Measurements from ENCODE around the gene IQSEC3.
A peak's percentile ranks its signal among the peaks of the same experiment; 100 is the strongest.

IQSEC3 gene

DNA sequence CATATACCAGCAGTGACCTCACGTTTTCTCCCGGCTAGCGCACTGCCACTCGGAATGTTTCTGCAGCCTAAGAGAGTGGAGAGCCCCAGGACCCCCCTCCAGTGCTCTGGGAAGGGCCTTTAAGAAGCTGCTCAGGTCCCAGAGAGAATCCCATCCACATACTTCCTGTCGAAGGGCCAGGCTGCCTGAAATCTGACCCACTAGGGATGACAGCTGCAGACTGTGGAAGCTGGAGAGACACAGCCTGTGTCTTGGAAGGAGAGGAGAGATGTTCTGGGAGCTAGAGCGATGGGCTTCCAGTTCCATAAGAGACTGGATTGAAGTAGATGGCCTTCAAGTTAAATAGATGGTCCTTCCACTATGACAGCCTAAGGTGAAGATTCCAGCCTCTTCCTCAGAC, 54.4 kb downstream of the IQSEC3 start (continued):
- TF ChIP-seq ZNF843 (tag by site-specific recombination; IDR thresholded peaks at IDR 0.05) (no peak), GLI4 (tag by site-specific recombination; IDR thresholded peaks at IDR 0.05) (no peak), ZNF175 (tag by site-specific recombination; IDR thresholded peaks at IDR 0.05) (no peak), KLF10 (tag by site-specific recombination; IDR thresholded peaks at IDR 0.05) (no peak), ZNF624 (tag by site-specific recombination; IDR thresholded peaks at IDR 0.05) (no peak)
- TF ChIP-seq, protein P1, sequence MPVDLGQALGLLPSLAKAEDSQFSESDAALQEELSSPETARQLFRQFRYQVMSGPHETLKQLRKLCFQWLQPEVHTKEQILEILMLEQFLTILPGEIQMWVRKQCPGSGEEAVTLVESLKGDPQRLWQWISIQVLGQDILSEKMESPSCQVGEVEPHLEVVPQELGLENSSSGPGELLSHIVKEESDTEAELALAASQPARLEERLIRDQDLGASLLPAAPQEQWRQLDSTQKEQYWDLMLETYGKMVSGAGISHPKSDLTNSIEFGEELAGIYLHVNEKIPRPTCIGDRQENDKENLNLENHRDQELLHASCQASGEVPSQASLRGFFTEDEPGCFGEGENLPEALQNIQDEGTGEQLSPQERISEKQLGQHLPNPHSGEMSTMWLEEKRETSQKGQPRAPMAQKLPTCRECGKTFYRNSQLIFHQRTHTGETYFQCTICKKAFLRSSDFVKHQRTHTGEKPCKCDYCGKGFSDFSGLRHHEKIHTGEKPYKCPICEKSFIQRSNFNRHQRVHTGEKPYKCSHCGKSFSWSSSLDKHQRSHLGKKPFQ (tag by site-specific recombination; IDR thresholded peaks at IDR 0.05) = no peak
- TF ChIP-seq, protein P2, sequence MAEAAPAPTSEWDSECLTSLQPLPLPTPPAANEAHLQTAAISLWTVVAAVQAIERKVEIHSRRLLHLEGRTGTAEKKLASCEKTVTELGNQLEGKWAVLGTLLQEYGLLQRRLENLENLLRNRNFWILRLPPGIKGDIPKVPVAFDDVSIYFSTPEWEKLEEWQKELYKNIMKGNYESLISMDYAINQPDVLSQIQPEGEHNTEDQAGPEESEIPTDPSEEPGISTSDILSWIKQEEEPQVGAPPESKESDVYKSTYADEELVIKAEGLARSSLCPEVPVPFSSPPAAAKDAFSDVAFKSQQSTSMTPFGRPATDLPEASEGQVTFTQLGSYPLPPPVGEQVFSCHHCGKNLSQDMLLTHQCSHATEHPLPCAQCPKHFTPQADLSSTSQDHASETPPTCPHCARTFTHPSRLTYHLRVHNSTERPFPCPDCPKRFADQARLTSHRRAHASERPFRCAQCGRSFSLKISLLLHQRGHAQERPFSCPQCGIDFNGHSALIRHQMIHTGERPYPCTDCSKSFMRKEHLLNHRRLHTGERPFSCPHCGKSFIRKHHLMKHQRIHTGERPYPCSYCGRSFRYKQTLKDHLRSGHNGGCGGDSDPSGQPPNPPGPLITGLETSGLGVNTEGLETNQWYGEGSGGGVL (tag by site-specific recombination; IDR thresholded peaks at IDR 0.05) = no peak

DNA sequence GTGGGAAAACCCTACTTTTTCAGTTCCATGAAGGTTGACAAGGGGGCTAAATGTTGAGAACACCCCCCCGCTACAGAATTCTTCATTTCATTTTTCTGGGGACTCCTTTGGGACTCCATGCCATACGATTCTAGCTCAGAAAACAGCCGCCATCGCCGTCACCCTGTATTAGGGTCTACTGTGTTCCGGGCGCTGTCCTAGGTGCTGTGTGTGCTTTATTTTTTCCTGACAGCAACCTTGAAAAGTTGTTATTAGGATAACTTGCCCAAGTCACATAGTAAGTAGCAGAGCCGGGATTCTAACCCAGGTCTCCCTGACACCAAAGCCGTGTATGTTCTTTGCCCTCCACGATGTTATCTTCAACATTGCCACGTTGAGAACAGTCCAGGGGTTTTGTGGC, 55.1 kb downstream of the IQSEC3 start:
- Histone ChIP-seq H3K4me3 (ENCODE audit: low read depth, low read length) (no peak overlapping the region), H3K9me3 (ENCODE audit: control insufficient read depth, insufficient read depth, low read depth, low read length) (no peaks in the 10 kb centered on the region), H3K4me1 (ENCODE audit: control insufficient read depth, insufficient read depth, low read length) (no peaks in the 10 kb centered on the region), H3K27ac (ENCODE audit: extremely low read depth, low read depth, low read length) (no peak overlapping the region), H3K36me3 (ENCODE audit: control insufficient read depth in 2 of 2, insufficient read depth in 1 of 2, low read length in 2 of 2) (no peaks in the 10 kb centered on the region)
- ChIA-PET CTCF (no interaction called here), POLR2A (no interaction called here)
- TF ChIP-seq OSR2 (tag by site-specific recombination; IDR thresholded peaks at IDR 0.05) (no peak), TRIM28 (IDR thresholded peaks at IDR 0.05; ENCODE audit: borderline replicate concordance, low read length) (no peak), ZBTB1 (tag by site-specific recombination; IDR thresholded peaks at IDR 0.05) (no peak), KLF8 (tag by site-specific recombination; IDR thresholded peaks at IDR 0.05) (no peak), ZNF571 (tag by site-specific recombination; IDR thresholded peaks at IDR 0.05) (no peak), GLIS2 (tag by site-specific recombination; IDR thresholded peaks at IDR 0.05) (no peak)
- TF ChIP-seq, protein P2 (tag by site-specific recombination; IDR thresholded peaks at IDR 0.05) = no peak
- TF ChIP-seq, protein P3, sequence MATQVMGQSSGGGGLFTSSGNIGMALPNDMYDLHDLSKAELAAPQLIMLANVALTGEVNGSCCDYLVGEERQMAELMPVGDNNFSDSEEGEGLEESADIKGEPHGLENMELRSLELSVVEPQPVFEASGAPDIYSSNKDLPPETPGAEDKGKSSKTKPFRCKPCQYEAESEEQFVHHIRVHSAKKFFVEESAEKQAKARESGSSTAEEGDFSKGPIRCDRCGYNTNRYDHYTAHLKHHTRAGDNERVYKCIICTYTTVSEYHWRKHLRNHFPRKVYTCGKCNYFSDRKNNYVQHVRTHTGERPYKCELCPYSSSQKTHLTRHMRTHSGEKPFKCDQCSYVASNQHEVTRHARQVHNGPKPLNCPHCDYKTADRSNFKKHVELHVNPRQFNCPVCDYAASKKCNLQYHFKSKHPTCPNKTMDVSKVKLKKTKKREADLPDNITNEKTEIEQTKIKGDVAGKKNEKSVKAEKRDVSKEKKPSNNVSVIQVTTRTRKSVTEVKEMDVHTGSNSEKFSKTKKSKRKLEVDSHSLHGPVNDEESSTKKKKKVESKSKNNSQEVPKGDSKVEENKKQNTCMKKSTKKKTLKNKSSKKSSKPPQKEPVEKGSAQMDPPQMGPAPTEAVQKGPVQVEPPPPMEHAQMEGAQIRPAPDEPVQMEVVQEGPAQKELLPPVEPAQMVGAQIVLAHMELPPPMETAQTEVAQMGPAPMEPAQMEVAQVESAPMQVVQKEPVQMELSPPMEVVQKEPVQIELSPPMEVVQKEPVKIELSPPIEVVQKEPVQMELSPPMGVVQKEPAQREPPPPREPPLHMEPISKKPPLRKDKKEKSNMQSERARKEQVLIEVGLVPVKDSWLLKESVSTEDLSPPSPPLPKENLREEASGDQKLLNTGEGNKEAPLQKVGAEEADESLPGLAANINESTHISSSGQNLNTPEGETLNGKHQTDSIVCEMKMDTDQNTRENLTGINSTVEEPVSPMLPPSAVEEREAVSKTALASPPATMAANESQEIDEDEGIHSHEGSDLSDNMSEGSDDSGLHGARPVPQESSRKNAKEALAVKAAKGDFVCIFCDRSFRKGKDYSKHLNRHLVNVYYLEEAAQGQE (tag by site-specific recombination; IDR thresholded peaks at IDR 0.05) = peak; percentile 88

DNA sequence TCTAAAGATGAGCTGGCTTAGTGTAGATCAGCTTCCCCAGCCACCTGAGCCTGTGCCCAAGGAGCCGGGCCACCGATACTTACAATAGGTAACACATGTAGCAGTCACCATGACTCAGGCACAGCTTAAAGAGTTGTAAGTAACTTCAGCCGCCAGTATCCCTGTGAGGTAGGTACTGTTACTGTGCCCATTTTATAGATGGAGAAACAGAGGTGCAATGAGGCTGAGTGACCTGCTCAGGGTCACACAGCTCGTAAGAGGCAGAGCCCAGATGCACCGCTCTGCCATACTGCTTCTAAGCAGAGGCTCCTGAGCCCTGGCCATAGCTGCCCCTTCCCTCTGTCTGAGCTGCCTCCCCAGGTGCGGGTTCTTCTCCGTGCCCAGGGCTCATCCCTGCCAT, 58.5 kb downstream of the IQSEC3 start:
- Histone ChIP-seq H3K9me3 (ENCODE audit: control insufficient read depth, insufficient read depth, low read depth, low read length) (no peaks in the 10 kb centered on the region), H3K36me3 (ENCODE audit: control insufficient read depth in 2 of 2, insufficient read depth in 1 of 2, low read length in 2 of 2) (no peaks in the 10 kb centered on the region), H3K27ac (ENCODE audit: extremely low read depth, low read depth, low read length) (no peak overlapping the region), H3K4me1 (ENCODE audit: control insufficient read depth, insufficient read depth, low read length) (no peaks in the 10 kb centered on the region), H3K4me3 (ENCODE audit: low read depth, low read length) (no peak overlapping the region)
- ChIA-PET CTCF (interaction anchor here (1.2 kb wide), 1 partner anchor 64 kb away, joined by 3 read pairs; no protein-coding TSS in a partner anchor), POLR2A (no interaction called here)
- no peak for TF ChIP-seq ZNF529 (tag by site-specific recombination; IDR thresholded peaks at IDR 0.05; ENCODE audit: insufficient replicate concordance)
- TF ChIP-seq ZNF155 (tag by site-specific recombination; IDR thresholded peaks at IDR 0.05) = no peak
- TF ChIP-seq ZNF157 (tag by site-specific recombination; IDR thresholded peaks at IDR 0.05) = no peak
- TF ChIP-seq ZNF843 (tag by site-specific recombination; IDR thresholded peaks at IDR 0.05) = no peak
- no peak for TF ChIP-seq GLIS2 (tag by site-specific recombination; IDR thresholded peaks at IDR 0.05)
- no peak for TF ChIP-seq ZNF548 (tag by site-specific recombination; IDR thresholded peaks at IDR 0.05)
- no peak for TF ChIP-seq ZNF660 (tag by site-specific recombination; IDR thresholded peaks at IDR 0.05)
- TF ChIP-seq, protein P4, sequence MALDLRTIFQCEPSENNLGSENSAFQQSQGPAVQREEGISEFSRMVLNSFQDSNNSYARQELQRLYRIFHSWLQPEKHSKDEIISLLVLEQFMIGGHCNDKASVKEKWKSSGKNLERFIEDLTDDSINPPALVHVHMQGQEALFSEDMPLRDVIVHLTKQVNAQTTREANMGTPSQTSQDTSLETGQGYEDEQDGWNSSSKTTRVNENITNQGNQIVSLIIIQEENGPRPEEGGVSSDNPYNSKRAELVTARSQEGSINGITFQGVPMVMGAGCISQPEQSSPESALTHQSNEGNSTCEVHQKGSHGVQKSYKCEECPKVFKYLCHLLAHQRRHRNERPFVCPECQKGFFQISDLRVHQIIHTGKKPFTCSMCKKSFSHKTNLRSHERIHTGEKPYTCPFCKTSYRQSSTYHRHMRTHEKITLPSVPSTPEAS (tag by site-specific recombination; IDR thresholded peaks at IDR 0.05) = no peak
- TF ChIP-seq, protein P5, sequence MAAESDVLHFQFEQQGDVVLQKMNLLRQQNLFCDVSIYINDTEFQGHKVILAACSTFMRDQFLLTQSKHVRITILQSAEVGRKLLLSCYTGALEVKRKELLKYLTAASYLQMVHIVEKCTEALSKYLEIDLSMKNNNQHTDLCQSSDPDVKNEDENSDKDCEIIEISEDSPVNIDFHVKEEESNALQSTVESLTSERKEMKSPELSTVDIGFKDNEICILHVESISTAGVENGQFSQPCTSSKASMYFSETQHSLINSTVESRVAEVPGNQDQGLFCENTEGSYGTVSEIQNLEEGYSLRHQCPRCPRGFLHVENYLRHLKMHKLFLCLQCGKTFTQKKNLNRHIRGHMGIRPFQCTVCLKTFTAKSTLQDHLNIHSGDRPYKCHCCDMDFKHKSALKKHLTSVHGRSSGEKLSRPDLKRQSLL (tag by site-specific recombination; IDR thresholded peaks at IDR 0.05) = no peak
- TF ChIP-seq KLF16 (tag by site-specific recombination; IDR thresholded peaks at IDR 0.05) = no peak
- no peak for TF ChIP-seq ZNF221 (tag by site-specific recombination; IDR thresholded peaks at IDR 0.05; ENCODE audit: borderline replicate concordance)
- TF ChIP-seq YY2 (tag by site-specific recombination; IDR thresholded peaks at IDR 0.05) = no peak
